Right lobe of liver (tissue), 4 donors: Measurements from ENCODE around the gene GUCY2D.

Experiments used
- POLR2A ChIP-seq: fragments of 450-650 bp; IDR thresholded peaks from one replicate; pipeline ENCODE4 v1.6.1; 2017; ENCODE audit warnings: antibody characterized with exemption, mild to moderate bottlenecking
- TF ChIP-seq, protein P1 (sequence below), 4 donors: fragments of 200-600 bp in 3 of 4; fragments of 450-650 bp in 1 of 4; IDR thresholded peaks; one replicate each; pipeline versions ENCODE4 v1.5.1 to v1.8.0; 2016 to 2022; ENCODE audit warnings: antibody characterized with exemption in 4 of 4, mild to moderate bottlenecking in 2 of 4
- donor health status: DM: no; HTN: no; CAD: no.
- donor health status: DM: no; HTN: no; CAD: no.
- donor health status: DM: no; HTN: yes; CAD: no.

DNA sequence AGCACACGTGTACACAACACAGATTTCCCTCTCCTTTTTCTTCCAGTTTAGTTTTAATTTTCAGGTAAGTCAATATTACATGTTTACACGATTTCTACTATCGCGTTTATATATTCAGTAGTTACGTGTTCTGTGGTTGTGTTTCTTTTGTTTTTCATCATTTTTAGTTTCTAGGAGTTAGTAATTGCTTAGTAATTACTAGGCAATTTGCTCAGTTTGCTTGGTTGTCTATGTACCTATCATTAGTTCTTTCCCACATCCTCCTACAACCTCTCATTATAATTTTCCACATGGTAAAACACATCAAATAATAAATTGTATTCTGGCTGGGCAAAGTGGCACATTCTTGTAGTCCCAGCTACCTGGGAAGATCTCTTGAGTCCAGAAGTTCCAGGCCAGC is 24.6 kb upstream of the GUCY2D start:
- TF ChIP-seq, protein P1, sequence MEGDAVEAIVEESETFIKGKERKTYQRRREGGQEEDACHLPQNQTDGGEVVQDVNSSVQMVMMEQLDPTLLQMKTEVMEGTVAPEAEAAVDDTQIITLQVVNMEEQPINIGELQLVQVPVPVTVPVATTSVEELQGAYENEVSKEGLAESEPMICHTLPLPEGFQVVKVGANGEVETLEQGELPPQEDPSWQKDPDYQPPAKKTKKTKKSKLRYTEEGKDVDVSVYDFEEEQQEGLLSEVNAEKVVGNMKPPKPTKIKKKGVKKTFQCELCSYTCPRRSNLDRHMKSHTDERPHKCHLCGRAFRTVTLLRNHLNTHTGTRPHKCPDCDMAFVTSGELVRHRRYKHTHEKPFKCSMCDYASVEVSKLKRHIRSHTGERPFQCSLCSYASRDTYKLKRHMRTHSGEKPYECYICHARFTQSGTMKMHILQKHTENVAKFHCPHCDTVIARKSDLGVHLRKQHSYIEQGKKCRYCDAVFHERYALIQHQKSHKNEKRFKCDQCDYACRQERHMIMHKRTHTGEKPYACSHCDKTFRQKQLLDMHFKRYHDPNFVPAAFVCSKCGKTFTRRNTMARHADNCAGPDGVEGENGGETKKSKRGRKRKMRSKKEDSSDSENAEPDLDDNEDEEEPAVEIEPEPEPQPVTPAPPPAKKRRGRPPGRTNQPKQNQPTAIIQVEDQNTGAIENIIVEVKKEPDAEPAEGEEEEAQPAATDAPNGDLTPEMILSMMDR (IDR thresholded peaks at IDR 0.05): no peak
- TF ChIP-seq POLR2A: no peak
